Measurements from ENCODE around the gene MASP1.

Gene MASP1

DNA sequence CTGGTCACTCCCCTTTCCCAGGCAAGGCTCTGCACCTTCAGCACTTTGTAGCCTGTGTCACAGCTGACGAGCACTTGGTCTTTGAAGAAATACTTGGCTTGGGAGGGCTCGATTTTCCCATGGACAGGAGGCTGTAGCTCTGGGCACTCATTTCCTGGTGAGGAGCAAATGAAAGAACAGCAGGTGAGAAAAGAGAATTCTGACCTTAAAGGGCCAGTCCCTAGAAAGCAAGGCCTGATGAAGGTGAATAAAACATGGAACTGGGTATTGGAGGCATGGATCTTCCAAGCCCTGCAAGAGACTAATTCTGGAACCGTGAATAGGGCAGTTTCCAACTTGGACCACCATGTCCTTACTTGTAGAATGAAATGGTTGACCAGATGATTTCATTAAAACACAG is 39.9 kb downstream of the MASP1 start:
- H3K9ac ChIP-seq (ENCODE audit: low read length): no peak overlapping the region
- H3K4ac ChIP-seq (ENCODE audit: low read depth, low read length): no peak overlapping the region
- no peak overlapping the region for H4K8ac ChIP-seq (ENCODE audit: low read depth, low read length)
- no peaks in the 10 kb centered on the region for H3K36me3 ChIP-seq (ENCODE audit: control insufficient read depth in 1 of 2, insufficient read depth in 2 of 2, low read length in 2 of 2)
- no peaks in the 10 kb centered on the region for H3K4me1 ChIP-seq (ENCODE audit: control insufficient read depth in 1 of 2, insufficient read depth in 2 of 2, low read length in 2 of 2)
- H3K27ac ChIP-seq (ENCODE audit: low read depth, low read length): no peak overlapping the region
- no peak overlapping the region for H4K91ac ChIP-seq (ENCODE audit: low read depth, low read length)
- H2BK12ac ChIP-seq (ENCODE audit: low read length): no peak overlapping the region
- H3K27me3 ChIP-seq (ENCODE audit: insufficient read depth, low read length): no peaks in the 10 kb centered on the region
- no peak overlapping the region for H2BK5ac ChIP-seq (ENCODE audit: low read depth, low read length, poor library complexity)
- no peak overlapping the region for H3K18ac ChIP-seq (ENCODE audit: low read length)
- H3K4me2 ChIP-seq (ENCODE audit: low read length): no peak overlapping the region
- H2AFZ ChIP-seq (ENCODE audit: insufficient read depth, low read length, poor library complexity): no peak overlapping the region
- no peak overlapping the region for H2AK5ac ChIP-seq (ENCODE audit: low read length)
- no peak overlapping the region for H3K23ac ChIP-seq (ENCODE audit: low read length)
- H3K79me1 ChIP-seq (ENCODE audit: low read length): no peaks in the 10 kb centered on the region
- no peak overlapping the region for H4K12ac ChIP-seq (ENCODE audit: low read depth, low read length)
- no peak overlapping the region for H3K4me3 ChIP-seq (ENCODE audit: low read depth, low read length)
- H3K14ac ChIP-seq (ENCODE audit: low read length): no peak overlapping the region
- no peak overlapping the region for H2BK120ac ChIP-seq (ENCODE audit: insufficient read depth, low read length, poor library complexity)
- no CpG with 5 or more reads among the region's 3 CpGs for WGBS (ENCODE audit: extremely low coverage, insufficient coverage, insufficient read length)
- DNase-seq: no peak
- H3K79me2 ChIP-seq (ENCODE audit: control insufficient read depth, insufficient read depth, low read length, poor library complexity): no peaks in the 10 kb centered on the region
- H3K9me3 ChIP-seq (ENCODE audit: insufficient read depth, low read depth, low read length): no peaks in the 10 kb centered on the region

- Histone ChIP-seq H3K79me2 (ENCODE audit: control insufficient read depth, insufficient read depth, low read length, poor library complexity) (no peaks in the 10 kb centered on the region), H3K27me3 (ENCODE audit: insufficient read depth, low read length) (no peaks in the 10 kb centered on the region), H2BK5ac (ENCODE audit: low read depth, low read length, poor library complexity) (no peak overlapping the region), H2AFZ (ENCODE audit: insufficient read depth, low read length, poor library complexity) (no peak overlapping the region), H4K12ac (ENCODE audit: low read depth, low read length) (no peak overlapping the region), H3K23ac (ENCODE audit: low read length) (no peak overlapping the region), H3K4me3 (ENCODE audit: low read depth, low read length) (no peak overlapping the region), H3K36me3 (ENCODE audit: control insufficient read depth in 1 of 2, insufficient read depth in 2 of 2, low read length in 2 of 2) (no peaks in the 10 kb centered on the region), H3K9ac (ENCODE audit: low read length) (no peak overlapping the region), H3K4me1 (ENCODE audit: control insufficient read depth in 1 of 2, insufficient read depth in 2 of 2, low read length in 2 of 2) (no peaks in the 10 kb centered on the region), H3K9me3 (ENCODE audit: insufficient read depth, low read depth, low read length) (no peaks in the 10 kb centered on the region), H3K79me1 (ENCODE audit: low read length) (no peaks in the 10 kb centered on the region), H2BK120ac (ENCODE audit: insufficient read depth, low read length, poor library complexity) (no peak overlapping the region), H2AK5ac (ENCODE audit: low read length) (no peak overlapping the region), H3K4me2 (ENCODE audit: low read length) (no peak overlapping the region), H4K91ac (ENCODE audit: low read depth, low read length) (no peak overlapping the region), H2BK12ac (ENCODE audit: low read length) (no peak overlapping the region), H4K8ac (ENCODE audit: low read depth, low read length) (no peak overlapping the region), H3K27ac (ENCODE audit: low read depth, low read length) (no peak overlapping the region), H3K4ac (ENCODE audit: low read depth, low read length) (no peak overlapping the region), H3K14ac (ENCODE audit: low read length) (no peak overlapping the region), H3K18ac (ENCODE audit: low read length) (no peak overlapping the region)
- WGBS (ENCODE audit: extremely low coverage, insufficient coverage, insufficient read length): no CpG with 5 or more reads among the region's 3 CpGs
- DNase-seq: no peak
These were observed 44.1 kb downstream of the MASP1 start for GRCh38 chr3:187247398-187247797.

DNA sequence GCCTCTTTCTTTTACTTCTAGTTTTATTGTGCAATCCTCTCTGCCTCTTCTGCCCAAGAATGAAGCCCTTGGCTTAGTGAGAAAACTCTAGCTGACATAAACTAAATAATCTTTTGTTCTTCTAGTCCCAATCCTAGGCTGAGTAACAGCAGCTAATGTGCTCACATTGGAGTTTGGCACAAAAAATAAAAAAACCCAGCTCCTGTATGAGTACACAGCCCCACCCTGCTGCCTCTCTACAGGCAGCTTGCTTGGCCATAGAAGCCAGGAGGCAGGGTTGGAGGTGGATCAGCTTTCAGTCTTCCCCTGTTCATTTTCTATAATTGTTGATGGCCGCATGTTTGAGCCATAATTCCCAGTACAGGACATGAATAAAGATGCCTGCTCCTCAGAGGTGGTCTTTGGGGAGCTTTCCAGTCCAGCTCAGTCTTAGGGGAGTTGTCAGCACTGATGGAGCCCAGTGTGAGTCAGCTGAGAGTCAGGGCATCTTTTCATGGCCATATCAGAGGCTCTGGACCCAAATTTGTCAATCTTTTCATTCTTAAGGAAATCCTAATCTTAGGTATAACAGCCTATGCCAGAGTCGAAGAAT is 47.5 kb downstream of the MASP1 start:
- Histone ChIP-seq H3K4me2 (ENCODE audit: low read length) (no peak overlapping the region), H3K23ac (ENCODE audit: low read length) (no peak overlapping the region), H3K36me3 (ENCODE audit: control insufficient read depth in 1 of 2, insufficient read depth in 2 of 2, low read length in 2 of 2) (no peaks in the 10 kb centered on the region)

GRCh38 chr3:187242900-187243299 is 48.6 kb downstream of the MASP1 start:
- Histone ChIP-seq H3K79me1 (ENCODE audit: low read length) (no peaks in the 10 kb centered on the region), H3K4ac (ENCODE audit: low read depth, low read length) (no peak overlapping the region), H2BK5ac (ENCODE audit: low read depth, low read length, poor library complexity) (no peak overlapping the region), H2AFZ (ENCODE audit: insufficient read depth, low read length, poor library complexity) (no peak overlapping the region), H3K4me1 (ENCODE audit: control insufficient read depth in 1 of 2, insufficient read depth in 2 of 2, low read length in 2 of 2) (no peaks in the 10 kb centered on the region), H4K12ac (ENCODE audit: low read depth, low read length) (no peak overlapping the region), H4K8ac (ENCODE audit: low read depth, low read length) (no peak overlapping the region), H3K23ac (ENCODE audit: low read length) (no peak overlapping the region), H3K4me2 (ENCODE audit: low read length) (no peak overlapping the region), H3K27ac (ENCODE audit: low read depth, low read length) (no peak overlapping the region), H3K18ac (ENCODE audit: low read length) (no peak overlapping the region), H2BK12ac (ENCODE audit: low read length) (no peak overlapping the region), H2AK5ac (ENCODE audit: low read length) (no peak overlapping the region), H2BK120ac (ENCODE audit: insufficient read depth, low read length, poor library complexity) (no peak overlapping the region), H3K27me3 (ENCODE audit: insufficient read depth, low read length) (no peaks in the 10 kb centered on the region), H3K36me3 (ENCODE audit: control insufficient read depth in 1 of 2, insufficient read depth in 2 of 2, low read length in 2 of 2) (no peaks in the 10 kb centered on the region), H3K79me2 (ENCODE audit: control insufficient read depth, insufficient read depth, low read length, poor library complexity) (no peaks in the 10 kb centered on the region), H3K9ac (ENCODE audit: low read length) (no peak overlapping the region), H4K91ac (ENCODE audit: low read depth, low read length) (no peak overlapping the region), H3K4me3 (ENCODE audit: low read depth, low read length) (no peak overlapping the region), H3K9me3 (ENCODE audit: insufficient read depth, low read depth, low read length) (peaks cover 3% of the 10 kb centered on the region), H3K14ac (ENCODE audit: low read length) (no peak overlapping the region)
- WGBS (ENCODE audit: extremely low coverage, insufficient coverage, insufficient read length): no CpG with 5 or more reads among the region's 4 CpGs
- no peak for DNase-seq

More for the DNA sequence above, 47.5 kb downstream of the MASP1 start:
- no peak for DNase-seq
- Histone ChIP-seq H3K18ac (ENCODE audit: low read length) (no peak overlapping the region), H4K12ac (ENCODE audit: low read depth, low read length) (no peak overlapping the region), H3K79me1 (ENCODE audit: low read length) (no peaks in the 10 kb centered on the region), H3K27me3 (ENCODE audit: insufficient read depth, low read length) (no peaks in the 10 kb centered on the region), H3K4me3 (ENCODE audit: low read depth, low read length) (no peak overlapping the region), H2AK5ac (ENCODE audit: low read length) (no peak overlapping the region), H3K4ac (ENCODE audit: low read depth, low read length) (no peak overlapping the region), H2BK120ac (ENCODE audit: insufficient read depth, low read length, poor library complexity) (no peak overlapping the region), H2AFZ (ENCODE audit: insufficient read depth, low read length, poor library complexity) (no peak overlapping the region), H3K79me2 (ENCODE audit: control insufficient read depth, insufficient read depth, low read length, poor library complexity) (no peaks in the 10 kb centered on the region), H2BK12ac (ENCODE audit: low read length) (no peak overlapping the region), H3K14ac (ENCODE audit: low read length) (no peak overlapping the region), H2BK5ac (ENCODE audit: low read depth, low read length, poor library complexity) (no peak overlapping the region), H3K9ac (ENCODE audit: low read length) (no peak overlapping the region), H3K4me1 (ENCODE audit: control insufficient read depth in 1 of 2, insufficient read depth in 2 of 2, low read length in 2 of 2) (no peaks in the 10 kb centered on the region), H3K9me3 (ENCODE audit: insufficient read depth, low read depth, low read length) (peaks cover 3% of the 10 kb centered on the region), H4K91ac (ENCODE audit: low read depth, low read length) (no peak overlapping the region), H4K8ac (ENCODE audit: low read depth, low read length) (no peak overlapping the region), H3K27ac (ENCODE audit: low read depth, low read length) (no peak overlapping the region)
- no CpG with 5 or more reads among the region's 2 CpGs for WGBS (ENCODE audit: extremely low coverage, insufficient coverage, insufficient read length)
